ENCODE data around the gene DOCK2.

DNA sequence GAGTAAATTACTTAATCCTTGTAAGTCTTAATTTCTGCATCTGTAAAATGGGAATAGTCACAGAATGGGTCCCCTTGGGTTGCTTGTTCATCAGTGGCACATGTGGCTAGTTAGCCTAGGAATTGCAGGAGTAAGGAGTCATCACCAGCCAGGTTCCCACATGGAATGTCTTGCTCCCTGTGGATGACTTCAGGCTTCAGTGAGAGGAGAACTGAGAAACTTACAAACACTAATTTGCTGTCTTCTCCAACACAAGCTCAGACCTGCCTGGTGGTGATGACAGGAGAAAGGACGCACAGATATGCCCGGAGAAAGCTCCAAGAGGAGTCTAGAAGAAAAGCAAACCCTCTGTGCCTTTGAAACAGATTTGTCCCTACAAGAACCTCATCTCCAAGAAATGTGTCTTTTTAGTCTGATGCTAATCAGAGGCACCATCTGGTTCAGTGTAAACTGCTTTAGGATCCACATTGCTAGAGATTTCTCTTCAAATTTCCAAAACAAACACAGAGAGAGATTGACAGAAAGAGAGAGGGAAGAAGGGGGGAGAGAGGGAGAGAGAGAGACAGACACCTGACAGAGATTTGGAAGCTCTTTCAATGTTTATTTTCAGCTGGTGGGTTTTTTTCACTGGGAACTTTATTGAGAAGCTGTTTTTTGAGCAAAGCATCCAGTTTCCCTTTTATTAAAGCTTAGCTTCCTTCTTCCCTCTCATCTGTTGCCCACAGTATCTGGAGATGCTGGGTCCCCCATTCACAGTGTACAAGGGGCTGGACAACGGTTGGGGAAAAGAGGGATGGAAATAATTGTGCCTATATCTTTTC lies 128.3 kb downstream of the DOCK2 start:
- TF ChIP-seq CTCF (optimal IDR thresholded peaks at IDR 0.05 in 1 of 3, IDR thresholded peaks at IDR 0.05 in 1 of 3, conservative IDR thresholded peaks at IDR 0.05 in 1 of 3; ENCODE audit: extremely low read depth in 1 of 3, insufficient read depth in 2 of 3, low read length in 3 of 3): no peak
- no peak for TF ChIP-seq EZH2 (IDR thresholded peaks at IDR 0.05; ENCODE audit: low read length)

Data from keratinocyte (primary cell).